Thyroid gland (tissue), 4 donors: Measurements from ENCODE around the gene CHP1.

Experiments used
- CTCF ChIP-seq, 6 experiments: fragments of 200-600 bp in 3 of 6; fragments of 450-650 bp in 3 of 6; sonication (generic) in 3 of 6; IDR thresholded peaks; one replicate each; pipeline ENCODE4 v1.5.1; 2016 to 2019; ENCODE audit warnings: antibody characterized with exemption in 6 of 6, mild to moderate bottlenecking in 2 of 6, inconsistent platforms in 1 of 6, moderate library complexity in 1 of 6
- POLR2A ChIP-seq, 2 donors: fragments of 450-650 bp; IDR thresholded peaks; one replicate each; pipeline ENCODE4 v1.6.1; 2017; ENCODE audit warnings: antibody characterized with exemption in 2 of 2, mild to moderate bottlenecking in 2 of 2, moderate library complexity in 1 of 2

DNA sequence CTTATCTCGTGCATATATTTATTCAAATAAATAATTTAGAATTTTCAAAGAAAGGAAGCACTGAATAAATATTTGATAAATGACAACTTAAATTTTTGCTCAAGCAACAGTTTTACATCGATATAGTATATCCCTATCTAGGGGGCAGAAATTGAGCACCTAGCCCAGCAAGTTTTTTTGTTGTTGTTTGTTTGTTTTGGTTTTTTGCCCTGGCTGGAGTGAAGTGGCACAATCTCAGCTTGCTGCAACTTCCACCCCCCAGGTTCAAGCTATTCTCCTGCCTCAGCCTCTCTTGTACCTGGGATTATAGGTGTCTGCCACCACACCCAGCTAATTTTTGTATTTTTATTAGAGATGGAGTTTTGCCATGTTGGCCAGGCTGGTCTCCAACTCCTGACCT lies 58.9 kb downstream of the CHP1 start:
- TF ChIP-seq CTCF (IDR thresholded peaks at IDR 0.05) (no peak), POLR2A (IDR thresholded peaks at IDR 0.05) (no peak)
